GM12865 (cell line): ENCODE results near the gene ITPKA.

ENCODE experiments used
- DNase-seq: peaks from one replicate; pipeline ENCODE4 v3.0.0; 2010; ENCODE audit warnings: low read depth
- H3K4me3 ChIP-seq: 2 replicates; pipeline ENCODE4 v1.5.1; 2011; ENCODE audit warnings: mild to moderate bottlenecking, low read depth, low read length, control low read depth
- CTCF ChIP-seq: IDR thresholded peaks from 2 replicates; pipeline ENCODE4 v1.5.1; 2011; ENCODE audit warnings: low read length, control low read depth, low read depth, inconsistent platforms; ENCODE audit not compliant: insufficient read depth; ENCODE audit errors: missing control alignments

ITPKA gene

GRCh38 chr15:41510728-41511127 lies 17.1 kb downstream of the ITPKA start:
- H3K4me3 ChIP-seq, result no peak overlapping the region
- DNase-seq, result no peak
- TF ChIP-seq CTCF, result no peak

- no peak for TF ChIP-seq CTCF
- no peak overlapping the region; the same call in 1 of the 2 replicates for H3K4me3 ChIP-seq
- no peak for DNase-seq
These were observed 17.7 kb downstream of the ITPKA start for GRCh38 chr15:41511331-41511898.

- TF ChIP-seq CTCF, result no peak
- no peak for DNase-seq
- H3K4me3 ChIP-seq, result no peak overlapping the region; the same call in none of the 2 replicates
These were observed 18.3 kb downstream of the ITPKA start for GRCh38 chr15:41511899-41512369.

- H3K4me3 ChIP-seq, result no peak overlapping the region
- DNase-seq, result no peak
- no peak for TF ChIP-seq CTCF
These were observed 18.9 kb downstream of the ITPKA start for GRCh38 chr15:41512512-41512939.

GRCh38 chr15:41512940-41513505 lies 19.3 kb downstream of the ITPKA start:
- no peak for TF ChIP-seq CTCF
- peak; percentile 44 for DNase-seq
- no peak overlapping the region for H3K4me3 ChIP-seq

GRCh38 chr15:41513506-41514227 lies 20.0 kb downstream of the ITPKA start, which contains the start of gene LTK:
LTK (minus strand) TSS chr15:41513827; CDS start chr15:41513709, 118 bp downstream.
- peak; percentile 62 for DNase-seq
- no peak for TF ChIP-seq CTCF
- H3K4me3 ChIP-seq, result no peak within 1 kb of the TSS
